Mesenchymal stem cell (in vitro differentiated cells and primary cell): ENCODE results near the gene RAB27B.

Experiments
- DNase-seq: peaks from one replicate; pipeline ENCODE4 v3.0.0-alpha.2; 2013
- H2AFZ ChIP-seq: one replicate; pipeline ENCODE4 v1.6.1; 2013; ENCODE audit warnings: low read depth, mild to moderate bottlenecking, control low read depth, inconsistent platforms, low read length, moderate library complexity
- H2AK5ac ChIP-seq: 2 replicates; pipeline ENCODE4 v1.6.1; 2013; ENCODE audit warnings: low read length, moderate library complexity, mild to moderate bottlenecking, inconsistent platforms; ENCODE audit not compliant: severe bottlenecking
- H2BK120ac ChIP-seq: one replicate; pipeline ENCODE4 v1.6.1; 2013; ENCODE audit warnings: low read depth, mild to moderate bottlenecking, inconsistent platforms, low read length, moderate library complexity
- H2BK12ac ChIP-seq, 2 experiments: one replicate each; pipeline ENCODE4 v1.6.1; 2013; ENCODE audit warnings: inconsistent platforms in 2 of 2, low read length in 2 of 2, mild to moderate bottlenecking in 2 of 2, moderate library complexity in 2 of 2, control low read depth in 1 of 2
- H2BK15ac ChIP-seq: one replicate; pipeline ENCODE4 v1.6.1; 2013; ENCODE audit warnings: mild to moderate bottlenecking, low read depth, inconsistent platforms; ENCODE audit not compliant: poor library complexity, severe bottlenecking
- H2BK5ac ChIP-seq: 2 replicates; pipeline ENCODE4 v1.6.1; 2013; ENCODE audit warnings: low read depth, mild to moderate bottlenecking, low read length, control low read depth, inconsistent platforms; ENCODE audit not compliant: poor library complexity, severe bottlenecking
- H3K14ac ChIP-seq, 2 experiments: one replicate each; pipeline ENCODE4 v1.6.1; 2013; ENCODE audit warnings: inconsistent platforms in 2 of 2, low read length in 2 of 2, control low read depth in 1 of 2, mild to moderate bottlenecking in 1 of 2, moderate library complexity in 1 of 2
- H3K18ac ChIP-seq, 2 experiments: one replicate each; pipeline ENCODE4 v1.6.1; 2013; ENCODE audit warnings: inconsistent platforms in 2 of 2, low read length in 2 of 2, control low read depth in 1 of 2, low read depth in 1 of 2, mild to moderate bottlenecking in 1 of 2
- H3K23ac ChIP-seq, 2 experiments: one replicate each; pipeline ENCODE4 v1.6.1; 2013; ENCODE audit warnings: inconsistent platforms in 2 of 2, low read length in 2 of 2, mild to moderate bottlenecking in 2 of 2, moderate library complexity in 2 of 2, control low read depth in 1 of 2
- H3K27ac ChIP-seq: 2 replicates; pipeline ENCODE4 v1.5.1; 2013; ENCODE audit warnings: mild to moderate bottlenecking, moderate library complexity, low read length, control low read depth, inconsistent platforms; ENCODE audit not compliant: poor library complexity, severe bottlenecking
- H3K27me3 ChIP-seq, 2 experiments: 2 replicates each; pipeline versions ENCODE4 v1.6.1 to v1.7.0; 2013; ENCODE audit warnings: low read length in 2 of 2, mild to moderate bottlenecking in 2 of 2, moderate library complexity in 2 of 2, control low read depth in 1 of 2, inconsistent platforms in 1 of 2; ENCODE audit not compliant: control insufficient read depth in 1 of 2, insufficient read depth in 1 of 2
- H3K36me3 ChIP-seq, 2 experiments: 2 replicates each; pipeline versions ENCODE4 v1.6.1 to v1.7.0; 2013; ENCODE audit warnings: low read length in 2 of 2, control low read depth in 1 of 2, inconsistent platforms in 1 of 2, low read depth in 1 of 2, mild to moderate bottlenecking in 1 of 2; ENCODE audit not compliant: insufficient read depth in 2 of 2, control insufficient read depth in 1 of 2
- H3K4ac ChIP-seq, 2 experiments: one replicate each; pipeline ENCODE4 v1.6.1; 2013; ENCODE audit warnings: inconsistent platforms in 2 of 2, low read length in 2 of 2, mild to moderate bottlenecking in 2 of 2, moderate library complexity in 2 of 2, control low read depth in 1 of 2, low read depth in 1 of 2
- H3K4me1 ChIP-seq: 2 replicates; pipeline ENCODE4 v1.6.1; 2013; ENCODE audit warnings: low read depth, low read length, control low read depth; ENCODE audit not compliant: control insufficient read depth, insufficient read depth
- H3K4me2 ChIP-seq: 2 replicates; pipeline ENCODE4 v1.6.1; 2013; ENCODE audit warnings: low read length, mild to moderate bottlenecking, inconsistent platforms; ENCODE audit not compliant: poor library complexity, severe bottlenecking
- H3K4me3 ChIP-seq, 2 experiments: 2 replicates each; pipeline versions ENCODE4 v1.5.1 to v1.7.0; 2013; ENCODE audit warnings: low read length in 2 of 2, mild to moderate bottlenecking in 2 of 2, control low read depth in 1 of 2, low read depth in 1 of 2; ENCODE audit not compliant: insufficient read depth in 1 of 2
- H3K79me1 ChIP-seq: replicated peaks from 2 replicates; pipeline ENCODE4 v1.6.1; 2013; ENCODE audit warnings: mild to moderate bottlenecking, control low read depth, low read length, inconsistent platforms; ENCODE audit not compliant: poor library complexity, severe bottlenecking
- H3K9ac ChIP-seq: 2 replicates; pipeline ENCODE4 v1.7.0; 2013; ENCODE audit warnings: mild to moderate bottlenecking, low read length, moderate library complexity
- H3K9me3 ChIP-seq: 2 replicates; pipeline ENCODE4 v1.7.0; 2013; ENCODE audit warnings: mild to moderate bottlenecking, low read length; ENCODE audit not compliant: control insufficient read depth
- H4K8ac ChIP-seq: one replicate; pipeline ENCODE4 v1.6.1; 2013; ENCODE audit warnings: inconsistent platforms, mild to moderate bottlenecking, low read length, moderate library complexity
- H4K91ac ChIP-seq: one replicate; pipeline ENCODE4 v1.6.1; 2013; ENCODE audit warnings: mild to moderate bottlenecking, low read length, inconsistent platforms
- whole genome bisulfite sequencing: methylation state at CpG from one replicate; pipeline ENCODE4 v1.1.7; 2013; ENCODE audit warnings: mixed read lengths; 5-methylcytosine and 5-hydroxymethylcytosine counted together

Gene RAB27B

GRCh38 chr18:54829856-54830255 lies 1.6 kb downstream of the RAB27B start:
- Histone ChIP-seq H4K91ac (no peak overlapping the region), H3K4me2 (no peak overlapping the region), H4K8ac (no peak overlapping the region), H2AFZ (no peak overlapping the region), H3K18ac (no peak overlapping the region), H3K4ac (peak overlapping the region in 1 of 2 experiments; percentile 72), H3K4me1 (peaks cover 5% of the 10 kb centered on the region), H3K27me3 (no peaks in the 10 kb centered on the region), H3K9me3 (peaks cover 5% of the 10 kb centered on the region), H3K27ac (no peak overlapping the region), H2BK15ac (no peak overlapping the region), H2BK12ac (no peak overlapping the region), H3K9ac (peak overlapping the region; percentile 83), H3K4me3 (no peak overlapping the region), H2BK5ac (no peak overlapping the region), H2AK5ac (no peak overlapping the region), H3K23ac (no peak overlapping the region), H3K79me1 (no peaks in the 10 kb centered on the region), H2BK120ac (no peak overlapping the region), H3K14ac (no peak overlapping the region), H3K36me3 (no peaks in the 10 kb centered on the region)
- WGBS = 88% methylated on average over 1 of the region's 1 CpG
- DNase-seq = no peak

- Histone ChIP-seq H3K4me2 (no peak overlapping the region), H2BK12ac (no peak overlapping the region), H4K8ac (no peak overlapping the region), H3K36me3 (no peaks in the 10 kb centered on the region), H2AFZ (no peak overlapping the region), H2BK120ac (no peak overlapping the region), H3K4me1 (peaks cover 5% of the 10 kb centered on the region), H2AK5ac (no peak overlapping the region), H3K27me3 (no peaks in the 10 kb centered on the region), H3K9me3 (peaks cover 5% of the 10 kb centered on the region), H3K14ac (no peak overlapping the region), H3K4me3 (no peak overlapping the region), H3K27ac (no peak overlapping the region), H4K91ac (no peak overlapping the region), H2BK5ac (no peak overlapping the region), H3K18ac (no peak overlapping the region), H2BK15ac (no peak overlapping the region), H3K4ac (no peak overlapping the region), H3K79me1 (no peaks in the 10 kb centered on the region), H3K23ac (no peak overlapping the region), H3K9ac (no peak overlapping the region)
- DNase-seq = no peak
- WGBS = 100% methylated on average over 1 of the region's 1 CpG
Measured at GRCh38 chr18:54830260-54830659, 2.0 kb downstream of the RAB27B start.

GRCh38 chr18:54830866-54831265 lies 2.6 kb downstream of the RAB27B start:
- Histone ChIP-seq H3K4me3 (no peak overlapping the region), H2AK5ac (no peak overlapping the region), H3K23ac (peak overlapping the region in 1 of 2 experiments; percentile 77)

GRCh38 chr18:54835944-54836343 lies 7.7 kb downstream of the RAB27B start:
- H2BK15ac ChIP-seq = no peak overlapping the region
- no peak overlapping the region for H2AK5ac ChIP-seq
- no peak overlapping the region for H3K27ac ChIP-seq
- WGBS = 94% methylated on average over 1 of the region's 2 CpGs
- no peak overlapping the region for H3K18ac ChIP-seq
- H4K91ac ChIP-seq = no peak overlapping the region
- no peak overlapping the region for H2AFZ ChIP-seq
- no peak overlapping the region for H2BK12ac ChIP-seq
- H3K27me3 ChIP-seq = no peaks in the 10 kb centered on the region
- H2BK120ac ChIP-seq = no peak overlapping the region
- H4K8ac ChIP-seq = no peak overlapping the region
- H3K4me3 ChIP-seq = no peak overlapping the region
- H3K4me1 ChIP-seq = no peaks in the 10 kb centered on the region
- DNase-seq = no peak
- H3K23ac ChIP-seq = no peak overlapping the region
- peaks cover 5% of the 10 kb centered on the region for H3K9me3 ChIP-seq
- H3K36me3 ChIP-seq = no peaks in the 10 kb centered on the region
- peaks cover 1% of the 10 kb centered on the region for H3K79me1 ChIP-seq
- no peak overlapping the region for H2BK5ac ChIP-seq
- no peak overlapping the region for H3K14ac ChIP-seq
- H3K4me2 ChIP-seq = no peak overlapping the region
- no peak overlapping the region for H3K9ac ChIP-seq
- H3K4ac ChIP-seq = no peak overlapping the region

More at GRCh38 chr18:54830866-54831265, 2.6 kb downstream of the RAB27B start:
- H3K4me2 ChIP-seq = no peak overlapping the region
- H2BK15ac ChIP-seq = no peak overlapping the region
- peaks cover 5% of the 10 kb centered on the region for H3K9me3 ChIP-seq
- no peak overlapping the region for H4K91ac ChIP-seq
- peak overlapping the region in 1 of 2 experiments; percentile 67 for H2BK12ac ChIP-seq
- peak overlapping the region; percentile 46 for H4K8ac ChIP-seq
- no peak overlapping the region for H3K9ac ChIP-seq
- no peak overlapping the region for H2BK120ac ChIP-seq
- H3K79me1 ChIP-seq = no peaks in the 10 kb centered on the region
- peaks cover 5% of the 10 kb centered on the region for H3K4me1 ChIP-seq
- no peaks in the 10 kb centered on the region for H3K27me3 ChIP-seq
- H3K27ac ChIP-seq = no peak overlapping the region
- DNase-seq = no peak
- 89% methylated on average over 2 of the region's 2 CpGs for WGBS
- H3K18ac ChIP-seq = peak overlapping the region; percentile 74 to 82
- H3K4ac ChIP-seq = peak overlapping the region; percentile 83 to 84
- no peak overlapping the region for H2BK5ac ChIP-seq
- no peak overlapping the region for H3K14ac ChIP-seq
- no peak overlapping the region for H2AFZ ChIP-seq
- no peaks in the 10 kb centered on the region for H3K36me3 ChIP-seq
